CD4-positive, alpha-beta T cell treated with Interleukin-2 at 100 ng/mL for 4 hours (primary cell): ENCODE measurements around the gene ST8SIA1.

ENCODE experiments used
- DNase-seq: peaks from one replicate; pipeline ENCODE4 v3.0.0-alpha.2; 2020; ENCODE audit warnings: low spot score

ST8SIA1 gene

DNA sequence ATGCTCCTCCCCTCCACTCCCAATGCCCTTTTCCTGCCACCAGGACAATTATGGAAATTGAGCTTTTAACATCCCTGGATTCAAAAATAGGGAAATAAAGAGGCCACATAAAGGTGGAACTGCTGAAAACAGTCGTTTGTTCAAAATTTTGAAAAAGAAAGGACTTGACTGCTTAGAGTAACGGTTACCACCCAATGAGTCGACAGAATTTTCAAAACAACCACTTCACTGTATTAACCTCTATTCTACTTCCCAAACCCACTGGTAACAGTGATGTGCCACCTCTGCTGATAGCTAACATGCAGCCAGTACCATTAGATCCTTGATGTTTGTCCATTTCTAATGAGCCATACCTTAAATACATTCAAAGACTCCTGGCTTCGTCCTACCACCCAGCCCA is 4.9 kb downstream of the ST8SIA1 start:
- no peak for DNase-seq

DNA sequence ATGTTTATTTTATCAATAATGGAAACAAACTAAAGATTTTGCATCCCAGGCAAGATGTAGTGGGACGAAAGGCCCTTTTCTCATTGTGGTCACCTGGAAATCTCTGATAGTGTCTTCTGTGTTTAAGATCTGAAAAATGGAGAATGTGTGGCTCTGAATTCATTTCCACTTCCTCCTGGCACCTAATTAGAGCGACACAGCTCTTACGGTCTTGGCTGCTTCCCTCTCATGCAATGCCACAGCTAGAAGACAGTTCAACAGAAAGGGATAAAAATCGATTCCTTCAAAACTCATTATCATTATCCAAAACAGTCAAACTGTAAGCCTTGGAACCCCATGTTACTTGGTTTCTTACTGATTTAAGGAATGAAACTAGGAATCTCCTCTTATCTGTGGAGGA is 9.3 kb downstream of the ST8SIA1 start:
- DNase-seq = no peak

DNA sequence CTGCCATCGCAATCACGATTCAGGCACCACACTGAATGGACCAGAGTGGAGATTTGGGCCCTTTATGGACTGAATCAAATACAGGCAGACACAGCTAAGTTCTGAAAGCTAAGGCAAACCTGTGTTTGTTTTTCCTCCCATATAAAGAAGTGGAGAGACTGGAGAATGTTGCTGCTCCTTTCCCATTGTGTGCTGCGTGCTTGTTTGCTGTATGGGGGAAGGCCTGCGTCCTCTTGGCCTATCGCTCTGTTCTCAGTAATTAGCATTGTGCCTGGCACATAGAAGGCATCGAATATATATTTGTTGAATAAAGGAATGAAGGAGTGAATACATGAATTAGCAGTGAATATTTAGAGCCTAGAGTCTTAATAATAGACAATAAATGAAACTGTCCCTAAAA is 12.4 kb downstream of the ST8SIA1 start:
- DNase-seq = no peak

DNA sequence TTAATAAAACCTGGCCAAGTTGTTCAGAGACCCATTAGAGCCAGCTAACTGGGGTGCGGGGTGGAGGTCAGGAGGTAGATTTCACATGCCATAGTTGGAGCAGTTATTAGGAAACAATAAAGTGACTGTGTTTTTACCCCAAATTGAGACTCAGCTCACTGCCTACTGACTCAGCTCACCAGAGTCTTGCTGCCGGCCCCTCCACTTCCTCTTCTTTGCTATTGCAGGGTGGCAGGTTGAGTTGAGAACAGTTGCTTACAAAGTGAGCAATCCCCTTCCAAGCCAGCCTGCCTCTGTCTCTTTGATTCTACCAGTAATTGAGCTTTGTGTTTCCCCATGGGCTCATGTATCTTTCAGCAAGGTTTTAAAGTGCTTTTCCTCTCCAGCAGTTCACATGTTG is 12.9 kb downstream of the ST8SIA1 start:
- peak; percentile 57 for DNase-seq

DNA sequence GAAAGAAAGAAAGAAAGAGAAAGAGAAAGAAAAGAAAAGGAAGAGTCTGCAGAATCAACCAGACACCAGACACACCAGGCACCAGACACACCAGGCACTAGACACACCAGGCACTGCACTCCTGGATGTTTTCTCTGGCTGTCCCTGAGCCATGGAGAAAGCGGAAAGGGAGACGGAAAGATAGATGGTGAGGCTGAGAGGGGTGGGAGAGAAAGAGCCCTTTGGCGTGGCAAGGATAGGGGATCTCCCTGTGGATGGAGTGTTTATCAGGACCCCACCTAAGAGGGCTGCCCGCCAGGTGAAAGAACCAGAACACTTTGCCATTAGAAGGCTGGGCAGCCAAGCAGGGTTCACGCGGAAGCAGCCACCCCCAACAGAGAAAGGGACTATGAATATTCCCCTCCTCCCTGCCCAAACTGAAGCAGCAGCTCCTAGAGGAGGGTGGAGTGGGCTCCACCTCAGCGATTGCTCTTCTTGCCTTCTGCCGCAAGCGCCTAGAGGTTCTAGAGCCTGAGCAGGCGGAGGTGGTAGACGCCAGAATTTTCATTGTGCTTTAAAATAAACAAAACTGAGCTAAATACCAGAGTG is 13.4 kb downstream of the ST8SIA1 start:
- no peak for DNase-seq

DNA sequence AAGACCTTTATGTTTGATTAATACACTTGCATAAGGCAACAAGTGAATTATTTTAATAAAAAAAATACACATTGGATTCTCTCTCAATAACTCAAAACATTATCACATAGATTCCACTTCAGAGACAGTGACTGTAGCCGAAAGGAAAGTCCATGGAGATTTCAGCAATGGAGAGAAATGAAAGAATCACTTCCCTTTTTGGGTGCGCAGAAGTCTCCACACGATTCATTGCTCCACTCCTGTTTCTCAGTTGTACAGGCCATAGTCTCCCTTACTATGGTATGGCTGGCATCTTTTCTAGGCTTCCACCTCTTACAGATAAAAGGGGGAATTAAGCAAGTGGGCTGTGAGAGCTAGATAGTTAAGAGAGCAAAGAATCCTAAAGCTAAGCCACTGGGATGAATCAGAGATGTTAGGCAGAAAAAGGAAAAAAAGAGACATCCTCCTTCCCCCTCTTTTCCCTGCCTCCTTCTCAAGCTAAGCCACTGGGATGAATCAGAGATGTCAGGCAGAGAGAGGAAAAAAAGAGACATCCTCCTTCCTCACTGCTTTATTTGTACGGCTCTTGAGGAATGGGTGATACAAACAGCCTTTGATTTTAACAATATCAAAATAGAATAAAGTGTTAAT is 16.3 kb downstream of the ST8SIA1 start:
- no peak for DNase-seq

DNA sequence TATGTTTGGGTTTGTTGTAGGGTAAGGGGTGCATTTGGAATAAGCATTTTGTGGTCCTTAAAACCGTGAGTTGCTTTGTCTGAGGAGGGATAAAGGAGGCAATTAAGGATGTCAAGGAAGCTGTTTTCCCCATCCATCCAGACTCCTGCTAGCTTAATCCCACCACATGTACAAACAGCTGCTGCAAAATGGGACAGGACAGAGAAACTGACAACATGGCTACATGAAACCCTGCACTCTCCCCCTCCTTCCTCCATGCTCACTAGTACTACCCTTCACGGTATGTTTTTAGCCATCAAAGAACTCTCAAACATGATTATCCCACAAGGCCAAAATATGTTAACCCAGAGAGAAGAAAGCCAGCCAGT is 20.6 kb downstream of the ST8SIA1 start:
- DNase-seq = no peak

DNA sequence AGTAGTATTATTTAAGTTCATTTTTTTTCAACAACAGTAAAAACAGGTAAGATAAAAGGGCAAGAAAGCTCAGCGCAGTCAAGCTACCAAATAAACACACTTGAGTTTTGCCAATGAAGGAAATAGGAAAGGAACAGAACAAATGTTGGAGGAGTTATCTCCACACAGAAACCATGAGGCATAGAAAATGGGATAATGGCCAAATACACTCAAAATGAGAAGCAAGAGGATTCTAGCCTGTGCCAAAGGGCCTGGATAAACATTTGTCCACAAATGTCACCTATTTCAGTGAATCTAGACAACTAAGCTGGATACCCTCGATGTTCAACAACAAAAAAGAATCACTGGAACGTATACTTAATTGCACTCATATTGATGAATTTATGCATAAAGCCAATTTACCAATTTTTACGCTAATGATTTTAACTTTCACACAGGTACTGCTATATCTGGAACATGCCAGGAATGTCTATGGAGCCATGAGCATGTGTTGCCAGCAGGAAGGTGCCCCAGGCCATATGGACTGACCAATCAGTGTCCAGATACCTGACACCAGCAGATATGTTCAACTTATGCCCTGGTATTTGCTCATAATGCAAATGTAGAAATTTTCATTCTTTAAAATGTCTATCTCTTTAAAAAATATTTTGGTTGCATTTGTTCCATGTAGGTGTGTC is 21.1 kb downstream of the ST8SIA1 start:
- no peak for DNase-seq

DNA sequence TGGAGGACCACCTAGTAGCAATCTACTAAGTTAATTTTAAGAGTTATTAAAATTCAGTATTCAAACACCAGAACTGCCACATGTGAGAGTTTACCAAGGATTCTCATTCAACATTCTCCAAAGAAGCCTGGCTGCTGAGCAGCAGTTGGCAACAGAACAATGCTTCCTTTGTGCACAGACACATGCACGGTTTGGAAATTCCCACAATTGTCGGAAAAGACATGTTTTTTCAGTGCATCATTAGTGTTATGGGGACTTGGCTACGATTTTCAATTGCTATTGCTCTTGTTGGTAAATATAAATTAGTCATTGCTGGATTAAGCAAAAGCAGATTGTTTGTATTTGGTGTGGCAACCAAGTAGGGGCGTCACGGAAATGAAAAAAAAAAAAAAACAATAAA is 22.2 kb downstream of the ST8SIA1 start:
- no peak for DNase-seq

DNA sequence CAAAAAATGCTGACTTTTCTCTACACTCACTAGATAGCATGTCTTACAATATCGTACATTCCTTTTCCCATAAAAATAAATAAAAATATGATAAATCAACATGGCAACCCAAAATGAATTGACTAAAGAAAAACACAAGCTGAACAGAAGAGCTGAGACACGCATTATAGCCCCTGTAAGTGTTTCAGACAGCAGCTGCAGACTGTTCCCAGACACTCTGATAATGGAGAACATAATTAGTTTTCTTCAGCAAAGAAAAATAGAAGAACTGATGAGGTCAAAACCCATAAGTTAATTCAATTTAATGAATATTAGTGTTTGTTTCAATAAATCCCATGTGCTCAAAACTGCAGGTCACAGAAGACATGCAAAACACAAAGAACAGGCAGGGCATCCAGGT is 23.8 kb downstream of the ST8SIA1 start:
- no peak for DNase-seq

DNA sequence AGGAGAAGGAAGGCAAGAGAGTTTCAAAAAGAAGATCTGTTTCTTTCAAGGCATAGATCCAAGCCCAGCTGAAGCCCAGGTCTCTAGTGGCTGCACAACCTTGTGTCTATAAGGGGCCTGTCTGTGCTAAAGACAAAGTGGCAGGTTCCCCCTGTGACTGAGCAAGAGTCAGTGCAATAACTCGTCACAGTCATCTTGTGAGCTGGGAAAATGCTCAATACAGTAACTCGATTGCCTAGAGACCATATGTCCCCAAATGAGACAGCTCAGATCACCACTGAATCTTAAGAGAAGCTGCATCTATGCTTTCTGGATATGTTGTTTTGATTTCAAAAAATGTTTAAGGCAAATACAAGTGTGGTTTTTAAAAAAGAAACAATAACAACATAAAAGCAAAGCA is 24.2 kb downstream of the ST8SIA1 start:
- no peak for DNase-seq

DNA sequence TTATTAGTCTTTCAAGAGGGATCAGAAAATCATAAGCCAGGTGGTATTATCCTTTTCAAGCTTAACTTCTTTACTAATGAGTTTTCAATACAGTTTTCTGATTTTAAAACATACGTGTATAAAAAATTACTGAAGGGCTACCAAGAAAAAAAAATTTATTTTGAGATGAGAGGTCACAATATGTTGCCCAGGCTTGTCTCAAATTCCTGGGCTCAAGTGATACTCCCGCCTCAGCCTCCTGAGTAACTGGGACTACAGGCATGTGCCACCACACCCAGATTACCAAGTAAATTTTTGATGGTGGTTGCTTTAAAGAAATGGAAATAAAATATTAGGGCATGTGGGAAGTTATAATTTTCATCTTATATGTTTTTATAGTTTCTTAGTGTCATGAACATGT is 26.7 kb downstream of the ST8SIA1 start:
- no peak for DNase-seq

DNA sequence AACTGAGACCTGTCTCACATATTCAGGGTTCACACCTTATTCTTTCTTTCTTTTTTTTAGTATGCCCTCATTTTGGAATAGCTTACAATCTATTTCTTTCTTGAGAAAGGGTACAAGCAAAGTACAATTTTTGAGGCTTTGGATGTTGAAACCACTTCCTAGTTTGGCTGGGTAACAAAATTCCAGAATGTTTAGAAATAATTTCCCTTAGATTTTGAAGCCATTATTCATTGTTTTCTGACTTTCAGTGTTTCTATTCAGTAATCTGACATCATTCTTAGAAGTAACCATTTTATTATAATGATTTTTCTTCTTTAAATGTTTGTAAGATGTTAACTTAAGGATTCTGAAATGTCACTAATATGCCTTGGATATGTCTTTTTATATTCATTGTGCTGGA is 28.2 kb downstream of the ST8SIA1 start:
- DNase-seq = no peak

DNA sequence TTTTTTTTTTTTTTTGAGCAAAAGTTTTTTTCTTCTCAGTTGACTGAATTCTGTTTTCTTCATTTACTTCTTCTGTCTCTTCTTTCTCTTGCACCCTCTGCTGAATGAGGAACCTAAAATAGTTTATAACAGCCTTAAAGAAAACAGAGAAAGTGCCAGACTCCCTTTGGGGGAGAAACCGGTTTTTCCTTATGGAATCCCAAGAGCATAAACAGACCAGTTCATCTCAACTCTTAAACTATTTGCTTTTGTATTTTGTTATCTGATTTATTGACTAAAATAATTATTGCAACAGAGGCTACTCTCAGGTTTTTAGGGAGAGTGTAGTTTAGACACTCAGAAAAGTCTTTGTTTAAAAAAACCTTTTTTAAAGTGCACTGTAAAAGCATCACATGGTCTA is 30.2 kb downstream of the ST8SIA1 start:
- no peak for DNase-seq

DNA sequence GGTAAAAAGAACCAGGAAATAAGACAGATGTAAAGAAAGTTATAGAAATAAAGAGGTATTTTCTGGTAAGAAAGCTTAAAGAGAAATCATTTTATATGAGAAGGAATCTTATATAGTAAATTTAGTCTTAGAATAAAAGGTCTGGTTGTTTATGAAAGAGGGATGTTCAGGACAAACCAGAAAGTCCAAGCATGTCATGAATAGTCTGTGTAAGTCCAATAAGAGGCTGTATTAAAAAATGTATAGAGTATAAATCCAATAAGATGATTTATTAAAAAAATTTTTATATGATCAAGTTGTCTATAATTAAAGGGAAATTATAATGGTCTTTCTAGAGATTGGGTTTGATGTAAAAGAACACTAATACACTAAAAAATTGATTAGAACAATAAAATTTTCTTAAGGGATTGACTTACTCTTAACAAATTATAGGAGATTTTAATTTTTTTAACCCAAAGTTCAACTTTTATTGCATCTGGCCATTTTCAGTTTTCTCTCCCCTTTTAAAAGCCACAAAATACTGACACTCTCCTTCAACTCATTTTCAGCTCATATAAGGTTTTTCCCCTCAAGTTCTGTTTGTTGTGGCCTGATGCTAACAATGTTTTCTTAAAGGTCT is 35.1 kb downstream of the ST8SIA1 start:
- DNase-seq = no peak

DNA sequence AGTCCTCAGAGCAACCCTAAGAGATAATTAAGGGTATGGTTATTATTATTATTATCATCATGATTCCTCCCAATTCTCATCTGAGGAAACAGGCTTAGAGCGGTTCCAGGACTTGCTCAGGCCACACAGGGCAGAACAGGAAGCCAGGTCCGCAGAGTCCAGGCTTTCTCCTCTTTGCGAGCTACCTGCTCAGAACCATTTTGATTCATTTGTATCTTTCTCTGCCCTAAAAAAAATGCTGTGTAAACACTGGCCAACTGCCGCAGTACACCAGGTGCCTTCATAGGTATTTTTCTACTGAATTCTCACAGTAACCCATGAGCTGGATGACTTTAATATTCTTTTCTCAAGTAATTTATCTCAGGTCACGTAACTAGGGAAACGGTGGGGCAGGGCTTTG is 45.3 kb downstream of the ST8SIA1 start:
- no peak for DNase-seq

DNA sequence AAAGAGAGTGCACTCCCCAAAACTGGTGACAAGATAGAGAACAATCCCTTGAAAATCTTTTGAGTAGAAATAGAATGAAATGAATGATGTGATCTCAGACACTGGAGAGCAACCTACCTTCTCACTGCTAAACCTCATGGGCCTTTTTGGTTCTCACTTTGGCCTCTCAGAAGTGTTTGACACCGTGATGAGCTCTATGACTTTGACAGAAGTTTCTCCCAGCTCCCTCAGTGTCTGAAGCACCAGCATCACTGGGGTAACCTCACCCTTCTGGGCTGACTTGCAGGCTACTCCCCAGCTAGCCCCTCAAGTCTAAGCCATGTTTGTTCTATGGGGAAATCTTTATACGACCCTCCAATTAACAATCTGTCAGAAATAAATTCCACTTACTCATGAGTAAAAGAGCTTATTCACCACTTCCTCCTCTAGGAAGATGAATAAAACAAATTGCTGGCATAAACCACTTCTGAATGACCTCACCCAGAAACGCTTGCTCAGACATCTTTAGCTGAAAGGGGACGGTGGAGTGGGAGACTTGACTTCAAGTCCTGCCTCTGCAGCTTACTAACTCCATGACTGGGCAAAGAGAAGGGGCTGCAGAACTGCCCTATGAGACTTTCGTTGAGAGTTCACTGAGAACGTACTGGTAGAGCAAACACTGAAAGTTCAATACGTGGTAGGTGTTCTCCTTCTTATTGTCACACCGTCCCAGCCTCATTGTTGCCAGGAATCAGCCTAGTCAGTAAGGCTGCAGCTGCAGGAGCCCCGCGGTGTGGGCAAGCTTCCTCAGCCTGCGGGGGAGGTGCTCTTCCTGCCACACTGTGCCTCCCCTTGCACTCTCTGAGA is 46.5 kb downstream of the ST8SIA1 start:
- DNase-seq = peak; percentile 42

DNA sequence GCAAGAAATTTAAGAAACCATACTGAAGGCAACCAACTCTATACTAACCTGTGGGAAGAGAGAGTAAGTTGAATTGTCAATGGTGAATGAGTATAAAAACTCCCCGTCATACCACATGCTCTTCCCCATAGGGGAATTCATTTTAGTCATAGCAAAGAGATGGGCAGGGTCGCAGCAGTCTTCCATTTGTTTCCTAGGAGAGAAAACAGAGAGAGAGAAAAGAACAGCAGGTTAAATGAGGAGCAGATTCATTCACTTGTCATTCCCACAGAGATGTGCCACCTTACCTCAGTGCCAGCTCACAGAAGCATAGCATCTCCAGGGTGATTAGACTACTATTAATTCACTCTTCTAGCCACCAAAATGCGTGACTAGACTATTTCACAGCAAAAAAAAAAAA is 47.4 kb downstream of the ST8SIA1 start:
- DNase-seq = no peak

DNA sequence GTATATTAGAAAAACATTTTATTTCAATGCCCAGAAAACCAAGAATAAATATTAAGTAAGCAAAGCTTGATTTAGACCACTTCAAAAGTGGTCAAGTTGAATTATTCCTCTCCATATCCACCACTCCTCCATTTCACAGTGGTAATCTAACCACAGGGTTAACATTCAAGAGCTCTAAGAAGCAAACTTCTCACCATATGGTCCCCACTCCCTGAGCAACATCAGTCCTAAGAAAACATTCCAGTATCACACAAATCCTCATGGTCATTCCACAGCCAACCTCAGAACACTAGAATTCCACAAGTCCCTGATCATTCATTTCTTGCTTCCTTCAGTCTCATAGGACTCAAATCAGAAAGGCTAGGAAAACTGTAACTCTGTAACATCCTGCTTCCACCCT is 47.9 kb downstream of the ST8SIA1 start:
- DNase-seq = no peak

DNA sequence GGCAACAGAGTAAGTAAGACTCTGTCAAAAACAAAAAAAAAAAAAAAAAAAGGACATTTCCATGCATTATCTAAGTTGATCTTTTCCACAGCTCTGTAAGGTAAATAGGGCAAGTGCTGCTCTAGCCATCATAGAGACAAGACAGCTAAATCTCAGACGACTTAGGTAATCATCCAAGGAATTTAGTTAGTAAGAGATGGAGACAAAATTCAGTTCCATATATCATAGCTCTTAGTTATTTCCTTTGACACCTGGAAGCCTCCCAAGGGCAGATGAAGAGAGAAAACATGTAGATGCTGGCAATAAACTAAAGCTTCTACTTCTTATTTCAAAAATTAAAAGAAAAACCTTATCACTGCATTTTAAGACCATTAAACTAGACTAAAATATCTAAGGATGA is 48.7 kb downstream of the ST8SIA1 start:
- DNase-seq = no peak

DNA sequence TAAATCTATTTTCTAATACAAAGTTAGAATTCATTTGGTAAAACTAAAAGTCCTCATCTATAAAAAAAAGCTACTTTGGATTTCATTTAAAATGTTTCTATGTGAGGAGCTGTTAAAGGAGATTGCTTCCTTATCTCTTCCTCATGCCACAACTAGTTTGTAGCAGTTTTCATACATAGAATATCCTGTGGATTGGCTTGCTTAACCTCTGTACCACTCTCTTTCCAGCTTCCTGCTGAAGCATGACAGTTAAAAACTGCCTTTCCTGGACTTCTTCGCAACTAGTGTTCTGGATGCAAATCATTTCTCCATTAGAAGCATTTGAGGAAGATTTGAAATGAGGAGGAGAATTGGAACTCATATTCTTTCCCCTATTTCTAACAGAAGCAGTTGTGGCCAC is 49.6 kb downstream of the ST8SIA1 start:
- no peak for DNase-seq

DNA sequence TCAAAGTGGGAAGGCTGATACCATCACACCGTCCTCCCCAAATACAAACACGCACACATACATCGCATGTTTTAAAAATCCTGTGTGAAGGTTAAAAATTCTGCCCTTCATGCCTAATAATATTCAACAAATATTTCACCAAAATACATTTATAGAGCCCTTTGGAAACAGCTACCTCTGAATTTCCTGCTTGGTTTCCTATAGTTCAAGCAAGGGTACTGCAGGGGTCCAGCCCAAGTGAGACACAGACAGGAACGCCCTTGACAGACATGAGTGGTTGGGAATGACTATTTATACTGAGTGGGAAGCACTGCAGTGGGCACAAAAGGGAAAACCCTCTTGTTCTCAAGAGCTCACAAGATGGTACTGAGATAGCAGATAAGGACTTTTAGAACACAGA is 51.0 kb downstream of the ST8SIA1 start:
- no peak for DNase-seq
